ENCODE measurements around the gene POTEB3.
"Not testable (repeated sequence)": the region's sequence is repeated elsewhere in the genome, so short reads cannot be mapped to it uniquely, and the experiment has no call there.

The POTEB3 gene

GRCh38 chr15:21440399-21440798, at the start of gene POTEB3:
POTEB3 (minus strand) TSS chr15:21440499; CDS start chr15:21440011, 488 bp downstream.
- not testable (repeated sequence) for DNase-seq (ENCODE audit: low read depth)

DNA sequence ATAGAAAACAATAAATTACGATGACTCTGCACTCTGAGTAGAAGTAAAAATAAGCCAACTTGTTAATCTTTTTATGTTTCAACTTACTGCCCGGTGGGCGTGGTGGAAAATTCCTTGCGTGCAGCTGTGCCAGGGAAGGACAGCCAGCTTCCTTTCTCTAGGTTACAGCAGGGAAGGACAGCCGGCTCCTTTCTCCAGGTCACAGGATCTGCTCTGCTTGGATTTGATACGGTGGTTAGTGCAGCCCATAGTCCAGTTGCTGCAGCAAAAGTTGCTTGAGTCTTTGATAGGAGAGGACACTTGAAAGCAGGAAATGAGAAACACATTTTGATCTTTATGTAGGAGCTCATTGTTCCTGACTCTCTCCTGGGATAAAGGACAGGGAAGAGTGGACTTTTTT, 13.4 kb upstream of the POTEB3 start:
- not testable (repeated sequence) for DNase-seq (ENCODE audit: low read depth)

GRCh38 chr15:21451920-21452563, 11.7 kb upstream of the POTEB3 start:
- DNase-seq (ENCODE audit: low read depth), result not testable (repeated sequence)

DNA sequence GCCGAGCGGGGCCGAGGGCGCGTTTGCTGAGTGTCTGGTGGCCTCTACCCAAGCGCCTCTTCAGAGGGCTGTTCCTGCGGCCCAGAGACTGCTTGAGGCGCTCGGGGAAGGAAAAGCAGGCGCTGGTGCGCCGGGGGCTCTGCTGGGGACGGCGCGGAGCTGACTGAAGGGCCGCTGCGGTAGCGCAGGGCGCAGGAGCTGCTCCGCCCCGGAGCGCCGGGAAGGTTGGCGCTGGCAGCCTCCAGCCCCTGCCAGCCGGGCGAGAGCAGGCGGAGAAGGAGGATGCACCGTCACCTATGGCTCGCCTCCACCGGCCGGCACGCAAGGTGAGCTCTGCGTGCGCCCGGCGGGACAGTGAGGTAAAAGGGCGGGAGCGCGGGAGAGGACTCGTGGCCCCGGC, 11.2 kb upstream of the POTEB3 start:
- DNase-seq (ENCODE audit: low read depth), result not testable (repeated sequence)

DNA sequence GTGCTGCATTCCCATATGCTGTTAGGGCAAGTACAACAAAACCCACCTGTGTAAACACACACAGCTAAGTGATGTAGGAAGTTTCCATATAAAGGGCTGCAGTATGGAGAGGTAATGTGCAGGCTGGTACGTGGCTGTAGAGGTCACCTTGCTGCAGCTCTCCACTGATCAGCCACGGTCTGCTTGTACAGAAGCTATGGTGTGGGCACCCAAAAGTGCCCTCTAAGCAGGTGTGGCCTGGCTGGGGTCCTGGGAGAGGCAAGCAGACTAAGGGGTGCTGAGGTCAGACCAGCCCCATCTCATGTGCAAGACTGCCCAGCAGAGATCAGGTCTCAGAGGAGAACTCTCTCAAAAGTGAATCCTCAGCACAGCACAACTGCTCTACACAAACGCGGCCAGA, 32.9 kb downstream of the POTEB3 start:
- DNase-seq (ENCODE audit: low read depth), result not testable (repeated sequence)

- not testable (repeated sequence) for DNase-seq (ENCODE audit: low read depth)
These were observed 38.8 kb downstream of the POTEB3 start for GRCh38 chr15:21401531-21401930.

- not testable (repeated sequence) for DNase-seq (ENCODE audit: low read depth)
These were observed 41.2 kb downstream of the POTEB3 start for GRCh38 chr15:21399111-21399510.

GRCh38 chr15:21398511-21398910, 41.8 kb downstream of the POTEB3 start:
- DNase-seq (ENCODE audit: low read depth), result not testable (repeated sequence)

DNA sequence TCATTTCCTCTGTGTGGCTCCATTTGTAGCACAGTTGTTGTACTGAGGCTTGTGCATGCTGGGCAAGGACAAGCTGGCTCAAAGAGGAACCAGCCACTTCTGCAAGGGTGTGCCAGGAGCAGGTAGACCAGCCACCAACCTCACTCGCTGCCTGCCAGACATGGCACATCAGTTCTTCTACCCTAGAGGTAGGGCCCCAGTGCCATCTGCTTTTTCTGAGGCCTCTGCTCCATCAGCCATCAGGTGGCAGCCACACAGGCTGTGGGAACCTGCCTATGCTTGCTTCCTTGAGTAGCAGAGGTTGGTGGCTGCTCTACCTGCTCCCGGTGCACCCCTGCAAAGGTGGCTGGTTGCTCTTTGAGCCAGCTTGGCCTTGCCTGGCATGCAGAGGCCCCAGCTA, 42.6 kb downstream of the POTEB3 start:
- not testable (repeated sequence) for DNase-seq (ENCODE audit: low read depth)

GRCh38 chr15:21397186-21397585, 43.1 kb downstream of the POTEB3 start:
- not testable (repeated sequence) for DNase-seq (ENCODE audit: low read depth)

- DNase-seq (ENCODE audit: low read depth), result not testable (repeated sequence)
These were observed 54.3 kb downstream of the POTEB3 start for GRCh38 chr15:21385961-21386360.

DNA sequence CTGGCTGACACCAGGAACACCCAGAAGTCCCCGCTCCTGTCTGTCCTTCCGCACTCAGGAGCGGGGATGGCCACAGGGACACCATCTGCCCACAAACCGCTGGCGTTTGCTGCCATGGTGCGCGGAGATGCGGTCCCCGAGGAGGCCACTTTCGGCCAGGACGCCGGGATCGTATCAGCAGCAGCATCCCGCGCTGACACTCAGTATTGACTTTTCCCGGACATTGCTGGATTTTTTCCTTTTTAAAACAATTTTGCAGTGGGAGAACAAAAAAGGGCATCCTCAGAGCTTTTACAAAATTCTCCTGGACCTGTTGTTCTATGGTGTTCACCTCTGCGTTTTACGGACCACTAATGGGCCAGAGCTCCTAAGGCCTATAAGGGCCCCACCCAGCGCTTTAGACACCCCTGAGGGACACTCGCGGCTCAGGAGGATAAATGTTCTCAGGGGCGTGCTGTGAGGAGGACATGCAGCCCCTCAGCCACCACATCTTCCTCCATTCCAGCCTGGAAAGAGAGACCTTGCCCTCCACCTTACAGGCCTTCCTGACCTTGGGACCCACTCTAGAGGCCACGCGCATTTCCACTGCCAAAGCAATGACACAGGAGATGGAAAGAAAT, 56.3 kb downstream of the POTEB3 start:
- not testable (repeated sequence) for DNase-seq (ENCODE audit: low read depth)

- DNase-seq (ENCODE audit: low read depth), result not testable (repeated sequence)
These were observed 66.6 kb downstream of the POTEB3 start for GRCh38 chr15:21373682-21374081.

GRCh38 chr15:21369177-21369576, 71.1 kb downstream of the POTEB3 start:
- DNase-seq (ENCODE audit: low read depth), result not testable (repeated sequence)

GRCh38 chr15:21368625-21369024, 71.7 kb downstream of the POTEB3 start:
- DNase-seq (ENCODE audit: low read depth), result not testable (repeated sequence)
